ENCODE results near the gene TXNDC8.

GRCh38 chr9:110344821-110345220 is 7.2 kb upstream of the TXNDC8 start:
- TF ChIP-seq, protein P1, sequence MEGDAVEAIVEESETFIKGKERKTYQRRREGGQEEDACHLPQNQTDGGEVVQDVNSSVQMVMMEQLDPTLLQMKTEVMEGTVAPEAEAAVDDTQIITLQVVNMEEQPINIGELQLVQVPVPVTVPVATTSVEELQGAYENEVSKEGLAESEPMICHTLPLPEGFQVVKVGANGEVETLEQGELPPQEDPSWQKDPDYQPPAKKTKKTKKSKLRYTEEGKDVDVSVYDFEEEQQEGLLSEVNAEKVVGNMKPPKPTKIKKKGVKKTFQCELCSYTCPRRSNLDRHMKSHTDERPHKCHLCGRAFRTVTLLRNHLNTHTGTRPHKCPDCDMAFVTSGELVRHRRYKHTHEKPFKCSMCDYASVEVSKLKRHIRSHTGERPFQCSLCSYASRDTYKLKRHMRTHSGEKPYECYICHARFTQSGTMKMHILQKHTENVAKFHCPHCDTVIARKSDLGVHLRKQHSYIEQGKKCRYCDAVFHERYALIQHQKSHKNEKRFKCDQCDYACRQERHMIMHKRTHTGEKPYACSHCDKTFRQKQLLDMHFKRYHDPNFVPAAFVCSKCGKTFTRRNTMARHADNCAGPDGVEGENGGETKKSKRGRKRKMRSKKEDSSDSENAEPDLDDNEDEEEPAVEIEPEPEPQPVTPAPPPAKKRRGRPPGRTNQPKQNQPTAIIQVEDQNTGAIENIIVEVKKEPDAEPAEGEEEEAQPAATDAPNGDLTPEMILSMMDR (IDR thresholded peaks at IDR 0.05; ENCODE audit: borderline replicate concordance, extremely low read depth, low read length, poor library complexity, severe bottlenecking): no peak
- TF ChIP-seq EZH2 (IDR thresholded peaks at IDR 0.05; ENCODE audit: borderline replicate concordance, low read depth, low read length, severe bottlenecking): no peak
